GM18505 (cell line): ENCODE data around the gene PTDSS2.
"Not testable (repeated sequence)": the region's sequence is repeated elsewhere in the genome, so short reads cannot be mapped to it uniquely, and the experiment has no call there.

ENCODE experiments used
- ATAC-seq: cut with Tn5 transposase; IDR thresholded peaks from one replicate; pipeline ENCODE4 v1.9.1; 2021; ENCODE audit not compliant: unreplicated experiment
- POLR2A ChIP-seq: IDR thresholded peaks from 4 replicates; pipeline ENCODE4 v1.6.1; 2011; ENCODE audit warnings: borderline replicate concordance; ENCODE audit not compliant: insufficient read depth, insufficient read length; ENCODE audit errors: extremely low read depth

Gene PTDSS2

DNA sequence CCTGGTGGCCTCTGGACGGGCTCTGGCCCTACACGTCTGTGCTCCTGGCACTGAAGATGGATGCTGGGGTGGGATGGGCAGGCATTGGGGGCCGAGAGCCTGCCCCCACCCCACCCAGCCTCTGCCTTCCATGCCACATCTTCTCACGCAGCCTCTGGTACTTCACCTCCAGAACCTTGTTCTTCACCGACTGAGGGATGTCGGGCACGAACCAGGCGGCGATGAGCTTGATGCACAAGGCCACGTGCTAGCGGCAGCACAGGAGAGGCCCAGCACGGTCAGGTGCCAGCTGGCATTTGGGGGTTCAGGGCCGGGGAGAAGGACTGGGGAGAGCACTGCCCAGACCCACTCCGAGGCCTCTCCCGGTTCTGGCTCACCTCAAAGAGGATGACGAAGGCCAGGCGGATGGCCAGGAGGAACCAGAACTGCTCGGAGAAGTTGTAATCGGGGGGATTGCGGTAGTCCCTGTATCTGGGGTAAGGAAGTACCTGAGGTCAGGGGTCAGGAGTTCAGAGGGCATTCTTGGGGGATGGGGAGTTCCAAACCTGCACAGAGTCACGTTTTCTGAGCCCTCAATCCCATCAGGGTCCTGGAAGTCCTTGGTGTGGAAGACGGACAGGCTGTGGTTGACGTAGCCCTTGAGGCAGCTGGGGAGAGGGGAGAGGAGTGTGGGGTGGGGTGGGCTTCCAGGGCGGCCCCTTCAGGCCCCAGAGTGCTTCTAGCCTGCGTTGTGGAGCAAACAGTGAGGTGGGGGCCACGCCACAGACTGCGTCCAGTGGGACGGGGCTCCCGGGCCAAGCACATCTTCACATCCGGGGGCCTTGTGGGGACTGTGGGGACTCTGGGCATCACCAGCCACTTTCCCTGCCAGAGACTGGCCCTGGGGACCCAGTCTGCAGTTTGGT is 31.5 kb upstream of the PTDSS2 start:
- ATAC-seq, result no peak
- TF ChIP-seq POLR2A, result no peak

DNA sequence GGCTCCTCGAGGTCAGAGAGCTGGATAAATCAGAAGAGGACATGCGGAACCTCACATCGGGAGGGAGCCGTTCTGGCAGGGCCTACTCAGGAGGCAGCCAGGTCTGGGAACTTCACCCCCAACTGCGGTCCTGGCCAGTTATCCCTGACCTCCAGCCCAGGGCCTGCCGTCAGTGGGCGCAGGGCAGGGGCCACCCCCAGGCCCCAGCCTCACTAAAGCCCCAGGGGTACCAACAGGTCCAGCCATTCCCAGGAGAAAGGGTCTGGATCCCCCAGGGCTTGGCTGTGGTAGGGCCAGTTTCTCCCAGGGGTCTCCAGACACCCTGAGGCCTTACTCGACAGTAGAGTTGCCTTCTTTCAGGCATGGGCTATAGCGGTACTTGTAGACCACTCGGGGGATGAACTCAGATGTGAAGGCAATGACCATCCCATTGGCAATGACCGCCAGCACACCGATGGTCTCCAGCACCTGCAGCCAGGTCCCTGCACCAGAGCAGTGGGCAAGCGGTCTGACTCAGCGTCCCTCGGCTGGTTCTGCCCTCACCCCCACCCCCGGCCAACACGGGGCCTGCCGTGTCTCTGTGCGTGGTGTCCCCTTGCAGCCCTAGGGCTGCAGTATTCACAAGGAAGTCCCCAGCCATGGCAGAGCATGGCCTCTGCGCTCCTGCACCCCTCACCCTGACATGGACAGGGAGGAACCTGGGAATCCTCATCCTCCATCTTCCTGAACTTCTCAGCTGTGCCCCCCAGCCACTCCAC is 30.7 kb upstream of the PTDSS2 start:
- ATAC-seq, result no peak
- TF ChIP-seq POLR2A, result no peak

- no peak for ATAC-seq
- TF ChIP-seq POLR2A, result no peak
These were observed 29.8 kb upstream of the PTDSS2 start for GRCh38 chr11:420054-420910.

- no peak for TF ChIP-seq POLR2A
- no peak for ATAC-seq
These were observed 29.2 kb upstream of the PTDSS2 start for GRCh38 chr11:420911-421321.

- no peak for TF ChIP-seq POLR2A
- ATAC-seq, result no peak
These were observed 27.8 kb upstream of the PTDSS2 start for GRCh38 chr11:422249-422656.

- no peak for TF ChIP-seq POLR2A
These were observed 25.8 kb upstream of the PTDSS2 start for GRCh38 chr11:424232-424631.

DNA sequence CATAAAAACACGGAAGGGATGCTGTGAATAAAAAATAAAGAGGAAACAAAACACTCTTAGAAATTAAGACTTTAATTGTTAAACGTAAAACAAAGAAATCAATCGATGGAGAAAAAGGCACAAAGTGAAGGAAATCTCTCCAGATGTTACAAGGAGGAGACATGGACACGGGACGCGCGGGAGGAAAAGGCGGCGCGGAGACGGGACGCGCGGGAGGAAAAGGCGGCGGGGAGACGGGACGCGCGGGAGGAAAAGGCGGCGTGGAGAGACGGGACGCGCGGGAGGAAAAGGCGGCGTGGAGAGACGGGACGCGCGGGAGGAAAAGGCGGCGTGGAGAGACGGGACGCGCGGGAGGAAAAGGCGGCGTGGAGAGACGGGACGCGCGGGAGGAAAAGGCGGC is 25.3 kb upstream of the PTDSS2 start:
- ATAC-seq, result not testable (repeated sequence)

More at GRCh38 chr11:424232-424631, 25.8 kb upstream of the PTDSS2 start:
- ATAC-seq, result no peak

DNA sequence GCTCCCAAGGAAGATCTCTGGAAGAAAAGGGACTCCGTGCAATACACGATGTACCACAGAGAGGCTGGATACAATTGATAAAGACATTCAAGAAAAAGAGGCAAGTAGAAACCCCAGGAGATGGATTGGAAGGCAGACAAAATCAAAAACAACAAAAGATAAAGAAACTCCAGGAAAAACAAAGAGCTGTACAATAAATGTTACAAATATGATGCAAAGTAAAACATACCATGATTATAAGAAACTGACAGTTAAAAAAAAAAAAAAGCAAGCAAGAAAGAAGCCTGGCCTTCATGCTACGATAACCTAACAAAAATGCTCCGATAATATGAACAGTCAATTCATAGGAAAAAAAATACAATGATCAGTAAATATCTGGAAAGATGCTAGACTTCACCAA is 24.8 kb upstream of the PTDSS2 start:
- no peak for ATAC-seq
- no peak for TF ChIP-seq POLR2A

- ATAC-seq, result no peak
- no peak for TF ChIP-seq POLR2A
These were observed 23.2 kb upstream of the PTDSS2 start for GRCh38 chr11:426851-427250.

- ATAC-seq, result no peak
- no peak for TF ChIP-seq POLR2A
These were observed 21.8 kb upstream of the PTDSS2 start for GRCh38 chr11:428295-428694.

GRCh38 chr11:429391-429790 is 20.7 kb upstream of the PTDSS2 start:
- no peak for TF ChIP-seq POLR2A
- ATAC-seq, result no peak

- no peak for TF ChIP-seq POLR2A
- no peak for ATAC-seq
These were observed 20.1 kb upstream of the PTDSS2 start for GRCh38 chr11:429931-430456.

DNA sequence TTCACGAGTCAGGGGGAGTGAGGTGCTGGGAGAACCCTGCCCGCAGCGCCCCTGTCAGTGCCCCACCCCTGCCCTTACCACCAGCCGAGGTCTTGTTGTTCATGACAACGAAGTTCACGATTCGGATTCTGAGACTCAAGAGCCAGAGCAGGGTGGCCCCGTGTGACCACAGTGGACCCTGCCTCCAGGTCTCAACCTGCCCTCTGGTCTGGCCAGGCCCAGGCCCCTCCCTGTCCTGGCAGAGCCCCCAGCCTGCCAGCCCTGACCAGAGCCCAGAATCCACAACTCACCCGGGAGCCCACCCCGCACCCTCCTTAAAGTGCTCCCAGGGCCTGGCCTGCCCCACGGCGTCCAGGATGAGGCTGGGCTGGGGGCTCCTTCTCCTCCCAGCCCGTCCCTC is 18.2 kb upstream of the PTDSS2 start:
- no peak for TF ChIP-seq POLR2A
- ATAC-seq, result no peak
